Measurements from ENCODE around the gene THSD4. TPM values are rescaled to one million over a fixed set of nuclear protein-coding genes. Genes with fewer than 3 reads are reported as not detected.

Gene THSD4
- total RNA-seq, 1 experiment from 2014 or later, result 29.3 TPM

- Histone ChIP-seq H3K9me2 (ENCODE audit: insufficient read depth) (no peaks in the 10 kb centered on the region), H3K4me2 (no peak overlapping the region), H3K79me2 (ENCODE audit: low read depth) (no peaks in the 10 kb centered on the region), H3F3A (ENCODE audit: insufficient read depth, low read depth) (peaks cover 26% of the 10 kb centered on the region), H3K27me3 (ENCODE audit: insufficient read depth, low read depth) (no peaks in the 10 kb centered on the region), H3K4me3 (no peak overlapping the region), H3K4me1 (replicated peaks; ENCODE audit: insufficient read depth) (peaks cover 25% of the 10 kb centered on the region), H3K36me3 (ENCODE audit: low read depth) (peaks cover 21% of the 10 kb centered on the region), H3K9me3 (ENCODE audit: insufficient read depth, low read depth) (peaks cover 9% of the 10 kb centered on the region; the same call in 1 of the 2 replicates), H3K27ac (no peak overlapping the region), H2AFZ (no peak overlapping the region), H4K20me1 (ENCODE audit: insufficient read depth) (no peaks in the 10 kb centered on the region)
- DNase-seq, result no peak
- intact Hi-C loops (cut with micrococcal nuclease; ENCODE audit: unreplicated experiment), result no loop called here
- ChIA-PET POLR2A (ENCODE audit: unreplicated experiment) (no interaction called here), CTCF (no interaction called here)
- TF ChIP-seq, protein P1, sequence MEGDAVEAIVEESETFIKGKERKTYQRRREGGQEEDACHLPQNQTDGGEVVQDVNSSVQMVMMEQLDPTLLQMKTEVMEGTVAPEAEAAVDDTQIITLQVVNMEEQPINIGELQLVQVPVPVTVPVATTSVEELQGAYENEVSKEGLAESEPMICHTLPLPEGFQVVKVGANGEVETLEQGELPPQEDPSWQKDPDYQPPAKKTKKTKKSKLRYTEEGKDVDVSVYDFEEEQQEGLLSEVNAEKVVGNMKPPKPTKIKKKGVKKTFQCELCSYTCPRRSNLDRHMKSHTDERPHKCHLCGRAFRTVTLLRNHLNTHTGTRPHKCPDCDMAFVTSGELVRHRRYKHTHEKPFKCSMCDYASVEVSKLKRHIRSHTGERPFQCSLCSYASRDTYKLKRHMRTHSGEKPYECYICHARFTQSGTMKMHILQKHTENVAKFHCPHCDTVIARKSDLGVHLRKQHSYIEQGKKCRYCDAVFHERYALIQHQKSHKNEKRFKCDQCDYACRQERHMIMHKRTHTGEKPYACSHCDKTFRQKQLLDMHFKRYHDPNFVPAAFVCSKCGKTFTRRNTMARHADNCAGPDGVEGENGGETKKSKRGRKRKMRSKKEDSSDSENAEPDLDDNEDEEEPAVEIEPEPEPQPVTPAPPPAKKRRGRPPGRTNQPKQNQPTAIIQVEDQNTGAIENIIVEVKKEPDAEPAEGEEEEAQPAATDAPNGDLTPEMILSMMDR (conservative IDR thresholded peaks at IDR 0.05), result no peak
- no peak for TF ChIP-seq EZH2 (IDR thresholded peaks at IDR 0.05; ENCODE audit: low read depth)
- no TSS peak for BruUV-seq (replicated peaks)
Measured at GRCh38 chr15:71757741-71758530, 642.7 kb downstream of the THSD4 start.

DNA sequence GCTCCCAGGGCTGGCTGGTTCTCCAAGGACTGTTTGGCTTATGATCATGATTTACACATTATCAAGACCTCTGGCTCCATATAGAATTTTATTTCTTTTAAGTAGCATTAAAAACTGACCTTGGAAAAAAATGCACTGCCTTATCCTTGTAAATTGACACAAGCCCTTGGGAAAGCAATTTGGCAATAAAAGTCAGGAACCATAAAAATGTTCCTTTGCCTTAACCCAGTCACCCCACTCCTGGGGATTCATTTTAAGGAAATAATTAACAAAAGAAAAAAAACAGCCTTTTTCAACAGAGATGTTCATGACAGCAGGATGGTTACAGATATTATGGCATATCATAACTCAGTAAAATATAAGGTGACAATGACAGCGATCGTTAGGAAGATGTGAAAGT, 643.4 kb downstream of the THSD4 start:
- Histone ChIP-seq H3K27ac (no peak overlapping the region), H2AFZ (no peak overlapping the region), H3K9me3 (ENCODE audit: insufficient read depth, low read depth) (peaks cover 9% of the 10 kb centered on the region; the same call in 1 of the 2 replicates), H3K36me3 (ENCODE audit: low read depth) (peaks cover 21% of the 10 kb centered on the region), H3K4me1 (replicated peaks; ENCODE audit: insufficient read depth) (peaks cover 18% of the 10 kb centered on the region), H3K4me2 (no peak overlapping the region), H4K20me1 (ENCODE audit: insufficient read depth) (no peaks in the 10 kb centered on the region), H3K4me3 (no peak overlapping the region), H3K27me3 (ENCODE audit: insufficient read depth, low read depth) (no peaks in the 10 kb centered on the region), H3K79me2 (ENCODE audit: low read depth) (no peaks in the 10 kb centered on the region), H3K9me2 (ENCODE audit: insufficient read depth) (no peaks in the 10 kb centered on the region), H3F3A (ENCODE audit: insufficient read depth, low read depth) (peaks cover 26% of the 10 kb centered on the region)
- ChIA-PET CTCF (no interaction called here), POLR2A (ENCODE audit: unreplicated experiment) (no interaction called here)
- intact Hi-C loops (cut with micrococcal nuclease; ENCODE audit: unreplicated experiment), result no loop called here
- DNase-seq, result no peak
- no TSS peak for BruUV-seq (replicated peaks)
- TF ChIP-seq, protein P1 (conservative IDR thresholded peaks at IDR 0.05), result no peak
- no peak for TF ChIP-seq EZH2 (IDR thresholded peaks at IDR 0.05; ENCODE audit: low read depth)

DNA sequence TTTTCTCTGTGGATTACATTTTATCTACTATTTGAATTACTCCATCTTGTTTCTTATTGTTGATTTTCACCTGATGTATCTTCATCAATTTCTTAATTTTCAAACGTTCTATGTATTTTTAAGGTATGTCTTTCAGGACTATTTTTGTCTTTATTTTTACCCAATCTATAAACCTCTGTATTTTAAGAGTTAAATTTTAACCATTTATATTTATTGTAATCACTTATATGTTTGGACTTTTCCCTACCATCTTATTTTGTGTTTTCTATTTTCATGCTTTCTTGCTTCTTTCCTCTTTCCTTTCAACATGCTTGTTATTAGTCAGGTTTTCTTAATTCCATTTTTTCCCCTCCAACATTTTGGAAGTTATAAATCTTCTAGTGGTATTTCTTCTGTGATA, 645.6 kb downstream of the THSD4 start:
- intact Hi-C loops (cut with micrococcal nuclease; ENCODE audit: unreplicated experiment), result loop anchor here (1.0 kb wide), 1 partner anchor 14 kb away; no protein-coding TSS in a partner anchor
- H3F3A ChIP-seq (ENCODE audit: insufficient read depth, low read depth), result peaks cover 26% of the 10 kb centered on the region
- ChIA-PET POLR2A (ENCODE audit: unreplicated experiment) (interaction anchor here (0.6 kb wide), 1 partner anchor 188 kb away, joined by 3 read pairs; no protein-coding TSS in a partner anchor), CTCF (interaction anchor here (0.9 to 1.0 kb wide), 2 partner anchors 8 to 17 kb away, joined by 4 to 9 read pairs; no protein-coding TSS in a partner anchor)
- BruUV-seq (replicated peaks), result no TSS peak
- 0 out of 2 replicates have a peak, but pooled peaks cover 9% of the 10 kb centered on the region for H3K9me3 ChIP-seq (ENCODE audit: insufficient read depth, low read depth)
- peaks cover 21% of the 10 kb centered on the region for H3K36me3 ChIP-seq (ENCODE audit: low read depth)
- no peaks in the 10 kb centered on the region for H4K20me1 ChIP-seq (ENCODE audit: insufficient read depth)
- no peak overlapping the region; the same call in 1 of the 2 replicates for H3K4me2 ChIP-seq
- H3K27me3 ChIP-seq (ENCODE audit: insufficient read depth, low read depth), result no peaks in the 10 kb centered on the region
- H3K9me2 ChIP-seq (ENCODE audit: insufficient read depth), result no peaks in the 10 kb centered on the region
- H3K79me2 ChIP-seq (ENCODE audit: low read depth), result no peaks in the 10 kb centered on the region
- TF ChIP-seq EZH2 (IDR thresholded peaks at IDR 0.05; ENCODE audit: low read depth), result no peak
- TF ChIP-seq, protein P1 (conservative IDR thresholded peaks at IDR 0.05), result no peak
- no peak overlapping the region for H3K4me3 ChIP-seq
- DNase-seq, result no peak
- peak overlapping the region; percentile 76 for H3K27ac ChIP-seq
- H3K4me1 ChIP-seq (replicated peaks; ENCODE audit: insufficient read depth), result peaks cover 17% of the 10 kb centered on the region
- H2AFZ ChIP-seq, result no peak overlapping the region
